GM19452 (cell line): ENCODE data around the gene SDCCAG8.

Source experiments
- ATAC-seq: cut with Tn5 transposase; IDR thresholded peaks from one replicate; pipeline ENCODE4 v1.9.1; 2021; ENCODE audit not compliant: unreplicated experiment

Gene SDCCAG8

GRCh38 chr1:243535014-243535413 is 279.2 kb downstream of the SDCCAG8 start:
- no peak for ATAC-seq

- ATAC-seq: no peak
These were observed 283.8 kb downstream of the SDCCAG8 start for GRCh38 chr1:243539636-243540035.

- ATAC-seq: no peak
These were observed 287.0 kb downstream of the SDCCAG8 start for GRCh38 chr1:243542739-243543415.

GRCh38 chr1:243543501-243543900 is 287.7 kb downstream of the SDCCAG8 start:
- ATAC-seq: no peak

- ATAC-seq: no peak
These were observed 290.6 kb downstream of the SDCCAG8 start for GRCh38 chr1:243546457-243546856.

GRCh38 chr1:243547891-243548290 is 292.1 kb downstream of the SDCCAG8 start:
- ATAC-seq: no peak

GRCh38 chr1:243548516-243548915 is 292.7 kb downstream of the SDCCAG8 start:
- ATAC-seq: no peak

- ATAC-seq: no peak
These were observed 293.3 kb downstream of the SDCCAG8 start for GRCh38 chr1:243549108-243549507.
